Measurements from ENCODE around the gene CCDC136.

DNA sequence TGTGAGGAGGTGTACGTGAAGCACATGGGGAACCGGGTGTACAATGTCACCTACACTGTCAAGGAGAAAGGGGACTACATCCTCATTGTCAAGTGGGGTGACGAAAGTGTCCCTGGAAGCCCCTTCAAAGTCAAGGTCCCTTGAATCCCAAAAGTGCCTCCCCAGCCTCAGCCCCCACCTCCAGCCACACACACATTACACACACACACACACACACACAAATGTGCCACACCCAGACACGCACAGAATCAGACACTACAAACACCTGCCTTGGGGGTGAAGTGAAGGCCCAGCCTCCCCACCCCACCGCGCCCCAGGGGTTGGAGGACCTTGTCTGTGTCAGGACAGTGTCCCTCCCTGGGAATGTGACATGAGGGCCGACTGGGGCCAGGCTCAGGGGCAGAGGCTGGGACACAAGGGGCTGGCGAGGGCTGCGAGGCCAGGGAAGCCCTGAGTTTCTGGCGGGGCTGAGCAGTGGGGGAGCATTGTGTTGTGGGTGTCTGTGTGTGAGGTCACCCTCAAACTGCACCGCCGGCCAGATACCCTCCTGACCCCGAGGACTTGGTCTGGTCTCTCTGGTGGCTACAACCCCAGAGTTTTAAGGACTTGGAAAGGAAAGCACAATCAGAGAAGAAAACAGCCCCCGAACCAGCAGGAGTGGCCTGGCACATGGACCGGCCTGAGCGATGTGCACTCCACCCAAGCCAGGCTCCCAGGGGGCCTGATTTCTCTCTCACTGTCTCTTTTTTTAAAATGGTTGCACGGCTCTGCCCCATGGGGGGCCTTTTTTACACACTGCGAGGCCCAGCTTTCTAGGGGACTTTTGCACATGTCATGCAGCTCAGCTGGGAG is 66.8 kb downstream of the CCDC136 start:
- TF ChIP-seq, protein P1, sequence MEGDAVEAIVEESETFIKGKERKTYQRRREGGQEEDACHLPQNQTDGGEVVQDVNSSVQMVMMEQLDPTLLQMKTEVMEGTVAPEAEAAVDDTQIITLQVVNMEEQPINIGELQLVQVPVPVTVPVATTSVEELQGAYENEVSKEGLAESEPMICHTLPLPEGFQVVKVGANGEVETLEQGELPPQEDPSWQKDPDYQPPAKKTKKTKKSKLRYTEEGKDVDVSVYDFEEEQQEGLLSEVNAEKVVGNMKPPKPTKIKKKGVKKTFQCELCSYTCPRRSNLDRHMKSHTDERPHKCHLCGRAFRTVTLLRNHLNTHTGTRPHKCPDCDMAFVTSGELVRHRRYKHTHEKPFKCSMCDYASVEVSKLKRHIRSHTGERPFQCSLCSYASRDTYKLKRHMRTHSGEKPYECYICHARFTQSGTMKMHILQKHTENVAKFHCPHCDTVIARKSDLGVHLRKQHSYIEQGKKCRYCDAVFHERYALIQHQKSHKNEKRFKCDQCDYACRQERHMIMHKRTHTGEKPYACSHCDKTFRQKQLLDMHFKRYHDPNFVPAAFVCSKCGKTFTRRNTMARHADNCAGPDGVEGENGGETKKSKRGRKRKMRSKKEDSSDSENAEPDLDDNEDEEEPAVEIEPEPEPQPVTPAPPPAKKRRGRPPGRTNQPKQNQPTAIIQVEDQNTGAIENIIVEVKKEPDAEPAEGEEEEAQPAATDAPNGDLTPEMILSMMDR (IDR thresholded peaks at IDR 0.05; ENCODE audit: insufficient read depth, low read length) = no peak
- TF ChIP-seq, protein P2, sequence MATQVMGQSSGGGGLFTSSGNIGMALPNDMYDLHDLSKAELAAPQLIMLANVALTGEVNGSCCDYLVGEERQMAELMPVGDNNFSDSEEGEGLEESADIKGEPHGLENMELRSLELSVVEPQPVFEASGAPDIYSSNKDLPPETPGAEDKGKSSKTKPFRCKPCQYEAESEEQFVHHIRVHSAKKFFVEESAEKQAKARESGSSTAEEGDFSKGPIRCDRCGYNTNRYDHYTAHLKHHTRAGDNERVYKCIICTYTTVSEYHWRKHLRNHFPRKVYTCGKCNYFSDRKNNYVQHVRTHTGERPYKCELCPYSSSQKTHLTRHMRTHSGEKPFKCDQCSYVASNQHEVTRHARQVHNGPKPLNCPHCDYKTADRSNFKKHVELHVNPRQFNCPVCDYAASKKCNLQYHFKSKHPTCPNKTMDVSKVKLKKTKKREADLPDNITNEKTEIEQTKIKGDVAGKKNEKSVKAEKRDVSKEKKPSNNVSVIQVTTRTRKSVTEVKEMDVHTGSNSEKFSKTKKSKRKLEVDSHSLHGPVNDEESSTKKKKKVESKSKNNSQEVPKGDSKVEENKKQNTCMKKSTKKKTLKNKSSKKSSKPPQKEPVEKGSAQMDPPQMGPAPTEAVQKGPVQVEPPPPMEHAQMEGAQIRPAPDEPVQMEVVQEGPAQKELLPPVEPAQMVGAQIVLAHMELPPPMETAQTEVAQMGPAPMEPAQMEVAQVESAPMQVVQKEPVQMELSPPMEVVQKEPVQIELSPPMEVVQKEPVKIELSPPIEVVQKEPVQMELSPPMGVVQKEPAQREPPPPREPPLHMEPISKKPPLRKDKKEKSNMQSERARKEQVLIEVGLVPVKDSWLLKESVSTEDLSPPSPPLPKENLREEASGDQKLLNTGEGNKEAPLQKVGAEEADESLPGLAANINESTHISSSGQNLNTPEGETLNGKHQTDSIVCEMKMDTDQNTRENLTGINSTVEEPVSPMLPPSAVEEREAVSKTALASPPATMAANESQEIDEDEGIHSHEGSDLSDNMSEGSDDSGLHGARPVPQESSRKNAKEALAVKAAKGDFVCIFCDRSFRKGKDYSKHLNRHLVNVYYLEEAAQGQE (IDR thresholded peaks at IDR 0.05; ENCODE audit: insufficient replicate concordance, low read depth) = no peak
- TF ChIP-seq GABPA (IDR thresholded peaks at IDR 0.05; ENCODE audit: low read depth) (no peak), POLR2AphosphoS5 (IDR thresholded peaks at IDR 0.05; ENCODE audit: low read depth) (no peak)

All from HL-60 (cell line).